Stimulated activated naive CD4-positive, alpha-beta T cell treated with Interleukin-2 at 50 U/mL for 16 hours (primary cell): ENCODE results near the gene STK10.

Experiments used
- DNase-seq: peaks from one replicate; lab custom pipeline; 2025; lab: John Stamatoyannopoulos, UW

STK10 gene

GRCh38 chr5:172142709-172143215 lies 45.3 kb downstream of the STK10 start:
- DNase-seq: no peak

GRCh38 chr5:172141949-172142319 lies 46.1 kb downstream of the STK10 start:
- DNase-seq: no peak

DNA sequence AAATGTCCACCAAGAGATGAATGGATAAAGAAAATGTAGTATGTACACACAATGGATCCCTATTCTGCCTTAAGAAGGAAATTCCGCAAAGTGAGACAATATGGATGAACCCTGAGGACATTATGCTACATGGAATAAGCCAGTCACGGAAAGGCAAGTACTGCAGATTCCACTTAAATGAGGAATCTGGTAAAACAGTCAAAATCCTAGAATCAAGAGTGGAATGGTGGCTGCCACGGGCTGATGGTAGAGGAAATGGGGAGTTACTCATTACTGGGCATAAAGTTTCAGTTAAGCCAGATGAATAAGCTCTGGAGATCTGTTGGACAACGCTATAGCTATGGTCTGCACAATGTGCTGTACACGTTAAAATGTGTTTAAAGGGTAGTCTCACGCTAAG lies 47.2 kb downstream of the STK10 start:
- DNase-seq: no peak

GRCh38 chr5:172140120-172140519 lies 47.9 kb downstream of the STK10 start:
- no peak for DNase-seq

DNA sequence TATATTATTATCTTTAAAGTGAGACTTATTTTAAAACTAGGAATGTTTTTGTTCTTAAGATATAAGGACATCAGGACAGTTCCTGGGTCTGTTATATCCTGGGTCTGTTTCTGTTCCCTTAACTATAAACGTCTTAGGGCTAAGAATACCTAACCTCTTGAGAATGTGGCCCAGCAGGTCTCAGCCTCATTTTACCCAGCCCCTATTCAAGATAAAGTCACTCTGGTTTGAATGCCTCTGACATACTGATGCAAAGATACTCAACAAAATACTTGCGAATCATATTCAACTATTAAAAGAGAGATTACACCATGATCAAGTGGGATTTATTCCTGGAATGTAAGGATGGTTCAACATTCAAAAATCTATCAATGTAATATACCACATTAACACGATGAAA lies 51.0 kb downstream of the STK10 start:
- DNase-seq: no peak

GRCh38 chr5:172133359-172134029 lies 54.5 kb downstream of the STK10 start:
- peak; percentile 63 for DNase-seq

DNA sequence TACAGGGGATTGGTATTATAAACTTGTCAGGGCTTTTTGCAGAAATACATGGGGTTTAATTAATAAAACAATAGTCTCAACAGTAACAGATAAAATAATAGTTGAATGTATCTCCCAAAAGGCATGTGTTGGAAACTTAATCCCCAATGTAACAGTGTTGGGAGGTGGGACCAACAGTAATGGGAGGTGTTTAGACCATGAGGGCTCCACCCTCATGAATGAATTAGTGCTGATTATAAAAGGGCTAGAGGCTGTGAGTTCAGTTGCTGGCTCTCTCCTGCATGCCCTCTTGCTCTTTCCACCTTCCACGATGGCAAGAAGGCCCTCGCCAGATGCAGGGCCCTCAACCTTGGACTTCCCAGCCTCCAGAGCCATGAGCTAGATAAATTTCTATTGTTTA lies 56.3 kb downstream of the STK10 start:
- no peak for DNase-seq

- no peak for DNase-seq
Measured at GRCh38 chr5:172129256-172129910, 58.6 kb downstream of the STK10 start.

DNA sequence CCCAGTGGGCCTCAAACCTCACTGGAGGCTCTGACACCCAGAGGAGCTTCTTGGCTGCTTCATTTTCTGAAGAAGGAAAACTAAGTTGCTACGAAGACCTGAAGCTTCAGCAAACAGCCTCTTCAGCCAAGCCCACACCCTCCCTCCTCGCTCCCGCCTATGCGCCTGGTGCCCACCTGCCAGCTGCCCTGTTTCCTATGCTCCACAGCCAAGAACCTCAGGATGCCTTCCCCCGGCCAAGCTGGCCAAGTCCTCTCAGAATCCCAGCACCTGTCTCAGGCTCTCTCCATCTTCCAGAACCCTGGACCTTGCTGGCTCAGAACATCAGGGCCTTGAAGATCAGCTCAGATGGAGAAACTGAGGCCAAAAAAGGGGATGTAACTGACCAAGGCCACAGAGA lies 60.4 kb downstream of the STK10 start:
- no peak for DNase-seq

- no peak for DNase-seq
Measured at GRCh38 chr5:172123269-172123692, 64.7 kb downstream of the STK10 start.

DNA sequence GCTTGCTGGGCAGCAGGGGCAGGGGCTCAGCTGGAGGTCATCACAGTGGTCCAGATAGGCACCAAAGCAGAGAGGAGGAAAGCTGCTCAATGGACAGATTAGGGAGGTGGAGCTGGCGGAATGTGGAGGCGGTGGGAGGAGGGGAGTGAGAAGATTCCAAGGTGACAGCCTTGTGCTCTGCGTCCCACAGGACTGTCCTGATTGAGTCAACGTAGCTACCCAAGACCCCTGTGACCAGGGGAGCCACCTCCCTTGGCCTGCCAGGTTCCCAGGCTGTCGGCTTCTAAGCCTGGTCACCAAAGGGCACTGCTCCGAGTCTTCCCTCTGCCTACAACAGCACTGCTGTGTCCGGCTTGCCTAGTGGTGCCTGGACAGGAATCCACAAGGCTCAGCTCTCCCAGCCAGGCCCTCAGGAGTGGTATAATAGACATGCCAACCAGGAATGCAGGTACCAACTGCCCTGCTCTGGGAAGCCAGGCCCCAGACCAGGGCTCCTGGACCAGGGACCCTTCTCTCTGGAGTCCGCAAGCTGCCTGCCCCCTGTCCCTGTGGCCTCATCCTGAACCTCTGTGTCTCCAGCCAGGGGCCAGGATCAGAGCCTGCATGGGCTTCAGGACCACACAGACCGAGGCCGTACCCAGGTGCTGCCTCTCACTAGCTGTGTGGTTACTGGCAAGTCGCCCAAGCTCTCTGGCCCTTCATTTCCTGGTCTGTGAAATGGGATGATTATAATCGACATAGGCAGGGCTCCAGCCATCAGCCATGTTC lies 67.9 kb downstream of the STK10 start:
- no peak for DNase-seq

DNA sequence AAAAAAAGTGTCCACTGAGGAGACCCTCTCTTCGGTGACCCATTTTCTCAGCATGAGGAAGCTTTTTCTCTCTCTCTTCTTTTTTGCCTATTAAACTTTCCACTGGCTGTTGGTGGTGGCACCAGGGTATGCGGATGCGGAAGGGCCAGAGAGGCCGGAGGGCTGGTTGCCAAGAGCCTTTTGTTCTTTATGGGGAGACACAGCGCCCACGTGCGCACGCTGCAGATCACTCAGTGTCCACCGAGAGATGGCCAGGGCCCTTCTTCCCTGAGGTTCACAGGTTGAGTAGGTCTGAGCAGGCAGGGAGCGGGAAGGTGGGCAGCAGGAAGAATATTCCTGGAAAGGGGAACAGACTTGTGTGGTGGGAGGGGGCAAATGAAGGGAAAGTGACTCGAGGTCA lies 69.1 kb downstream of the STK10 start:
- DNase-seq: no peak

GRCh38 chr5:172117977-172118701 lies 69.9 kb downstream of the STK10 start:
- no peak for DNase-seq

DNA sequence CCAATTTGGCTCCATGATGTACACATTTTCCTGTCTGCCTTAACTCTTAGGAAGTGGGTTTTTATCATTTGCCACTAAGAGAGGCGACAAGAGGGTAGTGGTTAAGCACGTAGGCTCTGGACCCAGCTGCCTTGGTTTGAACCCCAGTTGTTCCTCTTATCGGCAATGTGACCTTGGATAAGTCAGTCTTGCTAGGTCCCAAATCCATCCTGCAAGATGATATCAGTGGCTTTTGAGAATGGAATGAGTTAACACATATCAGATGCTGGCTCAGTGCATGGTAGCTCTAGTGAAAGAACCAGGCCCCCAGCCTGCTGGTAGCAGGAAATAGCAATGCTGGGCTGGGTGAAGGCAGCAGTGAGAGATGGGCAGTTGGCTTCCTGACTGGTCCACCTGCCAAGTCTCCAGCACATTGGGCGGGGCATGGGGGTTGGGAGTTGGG lies 72.5 kb downstream of the STK10 start:
- no peak for DNase-seq

- peak; percentile 81 for DNase-seq
Measured at GRCh38 chr5:172114875-172115422, 73.1 kb downstream of the STK10 start.

GRCh38 chr5:172113036-172113435 lies 75.0 kb downstream of the STK10 start:
- peak; percentile 72 for DNase-seq

- DNase-seq: no peak
Measured at GRCh38 chr5:172111852-172112225, 76.2 kb downstream of the STK10 start.

DNA sequence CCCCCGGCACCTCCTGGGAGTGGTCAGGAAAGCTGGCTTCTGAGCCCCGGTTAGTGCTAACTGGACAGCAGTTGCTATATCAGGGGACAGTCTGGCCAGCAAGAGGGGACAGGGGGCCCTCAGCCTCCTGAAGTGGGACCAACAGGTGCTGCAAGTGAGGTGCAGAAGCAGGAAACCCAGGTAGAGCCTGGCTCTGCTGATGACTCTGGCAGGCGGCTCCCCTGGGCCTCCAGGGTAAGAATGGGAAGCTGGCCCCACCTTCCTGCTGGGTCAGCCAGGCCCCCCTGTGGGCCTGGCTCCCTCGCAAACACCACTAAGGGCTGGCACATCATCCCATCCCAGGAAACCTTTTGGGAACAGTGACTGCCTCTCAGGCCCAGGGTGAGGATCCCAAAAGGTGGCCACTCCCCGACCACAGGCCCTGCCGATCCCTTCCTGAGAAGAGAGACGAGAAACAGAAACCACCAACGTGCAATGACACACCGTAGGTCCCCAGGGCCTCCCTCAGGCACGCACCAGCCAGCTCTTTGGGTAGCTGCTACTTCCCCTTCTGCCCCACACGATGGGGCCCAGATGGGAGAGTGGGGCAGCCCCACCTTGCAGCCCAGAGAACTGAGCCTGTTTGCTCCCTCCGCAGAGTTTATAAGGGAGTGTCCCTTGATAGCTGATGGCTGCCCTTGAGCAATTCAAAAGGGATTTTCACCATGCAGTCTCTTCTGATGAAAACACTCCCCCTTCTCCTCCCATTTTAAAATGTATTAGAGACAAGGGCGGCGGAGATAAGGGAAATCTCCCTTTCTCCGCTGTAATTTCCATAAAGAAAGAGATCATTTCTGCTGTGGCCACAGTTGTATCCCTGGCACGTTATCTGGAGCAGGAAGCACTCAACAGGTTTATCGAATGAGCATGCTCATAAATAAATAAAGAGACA lies 76.8 kb downstream of the STK10 start:
- DNase-seq: peak; percentile 83

DNA sequence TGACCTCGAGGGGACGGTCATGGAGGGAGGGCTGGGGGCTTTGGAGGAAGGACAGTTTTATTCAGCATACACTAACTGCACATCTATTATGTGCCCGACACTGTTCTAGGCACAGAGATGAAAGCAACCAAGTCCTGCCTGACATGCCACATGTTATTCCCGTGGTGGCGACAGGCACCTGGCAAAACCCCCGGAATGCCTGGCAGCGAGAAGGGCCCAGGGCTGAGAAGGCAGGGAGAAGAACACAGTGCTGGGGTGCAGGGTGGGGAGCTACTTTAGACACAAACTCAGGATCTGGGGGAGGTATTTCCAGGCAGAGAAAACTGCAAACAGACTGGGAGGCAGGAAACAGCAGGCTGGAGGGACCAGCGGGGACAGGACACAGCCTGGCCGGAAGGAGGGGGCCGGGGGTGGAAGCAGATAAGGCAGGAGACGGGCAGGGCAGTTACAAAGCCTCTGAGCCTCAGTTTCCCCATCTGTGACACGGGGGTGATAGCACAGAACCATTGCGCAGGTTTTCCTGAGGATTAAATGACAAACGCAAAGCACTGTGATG lies 77.7 kb downstream of the STK10 start:
- DNase-seq: no peak

GRCh38 chr5:172109749-172110148 lies 78.3 kb downstream of the STK10 start:
- DNase-seq: no peak

DNA sequence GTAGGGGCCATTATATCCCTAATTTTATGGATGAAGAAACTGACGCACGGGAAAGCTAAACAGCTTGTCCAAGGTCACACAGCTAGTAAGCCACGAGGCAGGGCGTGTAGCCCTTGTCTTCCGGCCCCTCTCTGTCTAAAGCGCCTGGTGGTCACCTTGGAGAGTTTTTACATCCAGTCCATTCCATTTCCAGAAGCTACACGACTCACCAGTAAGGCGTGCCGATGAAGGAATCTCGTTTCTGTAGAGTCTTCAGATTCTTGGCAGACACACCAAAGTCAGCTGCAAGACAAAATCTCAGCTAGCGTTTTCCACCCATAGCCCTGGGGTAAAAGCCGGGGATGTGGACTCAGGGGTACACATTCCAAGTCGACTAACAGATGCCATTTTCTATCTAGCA lies 80.5 kb downstream of the STK10 start:
- DNase-seq: no peak
